Mesendoderm (in vitro differentiated cells): Measurements from ENCODE around the gene GATA2.

Source experiments
- DNase-seq: peaks from one replicate; pipeline ENCODE4 v3.0.0; 2013
- H2AK5ac ChIP-seq: 2 replicates; pipeline ENCODE4 v1.6.1; 2013; ENCODE audit warnings: low read length, inconsistent platforms
- H2BK120ac ChIP-seq: 2 replicates; pipeline ENCODE4 v1.6.1; 2013; ENCODE audit warnings: low read depth, mild to moderate bottlenecking, low read length, moderate library complexity, mixed read lengths
- H2BK15ac ChIP-seq: replicated peaks from 2 replicates; pipeline ENCODE4 v1.6.1; 2013; ENCODE audit warnings: low read depth, mild to moderate bottlenecking, moderate library complexity
- H2BK5ac ChIP-seq: 2 replicates; pipeline ENCODE4 v1.6.1; 2013; ENCODE audit warnings: low read length, inconsistent platforms
- H3K18ac ChIP-seq: 2 replicates; pipeline ENCODE4 v1.6.1; 2013; ENCODE audit warnings: mild to moderate bottlenecking, low read length, mixed read lengths
- H3K23ac ChIP-seq: one replicate; pipeline ENCODE4 v1.6.1; 2013; ENCODE audit warnings: low read length
- H3K27ac ChIP-seq: 2 replicates; pipeline ENCODE4 v1.5.1; 2013; ENCODE audit warnings: low read depth, mild to moderate bottlenecking, inconsistent platforms, low read length, moderate library complexity
- H3K27me3 ChIP-seq: 2 replicates; pipeline ENCODE4 v1.6.1; 2013; ENCODE audit warnings: low read length, control low read depth, mild to moderate bottlenecking, inconsistent platforms; ENCODE audit not compliant: insufficient read depth, poor library complexity
- H3K36me3 ChIP-seq: 2 replicates; pipeline ENCODE4 v1.6.1; 2013; ENCODE audit warnings: low read length, inconsistent platforms; ENCODE audit not compliant: control insufficient read depth, insufficient read depth
- H3K4ac ChIP-seq: one replicate; pipeline ENCODE4 v1.6.1; 2013; ENCODE audit warnings: low read depth, mild to moderate bottlenecking, low read length, moderate library complexity
- H3K4me1 ChIP-seq: 2 replicates; pipeline ENCODE4 v1.6.1; 2013; ENCODE audit warnings: low read depth, low read length, inconsistent platforms; ENCODE audit not compliant: control insufficient read depth
- H3K4me2 ChIP-seq: 2 replicates; pipeline ENCODE4 v1.6.1; 2013; ENCODE audit warnings: low read length
- H3K4me3 ChIP-seq: 2 replicates; pipeline ENCODE4 v1.5.1; 2013; ENCODE audit warnings: mild to moderate bottlenecking, low read length
- H3K56ac ChIP-seq: one replicate; pipeline ENCODE4 v1.6.1; 2013; ENCODE audit warnings: low read length
- H3K79me1 ChIP-seq: 2 replicates; pipeline ENCODE4 v1.6.1; 2013; ENCODE audit warnings: low read length, inconsistent platforms
- H3K79me2 ChIP-seq: 2 replicates; pipeline ENCODE4 v1.6.1; 2013; ENCODE audit warnings: mild to moderate bottlenecking, low read length; ENCODE audit not compliant: control insufficient read depth, insufficient read depth
- H3K9ac ChIP-seq: 2 replicates; pipeline ENCODE4 v1.6.1; 2013; ENCODE audit warnings: low read length, inconsistent platforms
- H4K5ac ChIP-seq: one replicate; pipeline ENCODE4 v1.6.1; 2013; ENCODE audit warnings: low read length
- H4K8ac ChIP-seq: one replicate; pipeline ENCODE4 v1.6.1; 2013; ENCODE audit warnings: low read depth, mild to moderate bottlenecking, control low read depth, low read length, moderate library complexity
- WGBS: extraction: QIAGEN DNeasy Blood & Tissue Kit; methylation state at CpG from one replicate; pipeline ENCODE4 v1.1.7; 2013; ENCODE audit warnings: low lambda C conversion rate, missing lambda C conversion rate; ENCODE audit not compliant: insufficient coverage; ENCODE audit errors: extremely low coverage; 5-methylcytosine and 5-hydroxymethylcytosine counted together

Gene GATA2

GRCh38 chr3:128482175-128482574 lies 10.8 kb downstream of the GATA2 start:
- WGBS: no CpG with 5 or more reads among the region's 11 CpGs
- DNase-seq: no peak
- Histone ChIP-seq H4K5ac (no peak overlapping the region), H3K36me3 (no peaks in the 10 kb centered on the region), H3K56ac (no peak overlapping the region), H4K8ac (no peak overlapping the region), H3K27me3 (peaks cover 44% of the 10 kb centered on the region), H3K4me1 (peaks cover 13% of the 10 kb centered on the region), H2AK5ac (peak overlapping the region; percentile 35), H3K27ac (no peak overlapping the region), H3K79me2 (no peaks in the 10 kb centered on the region), H2BK120ac (no peak overlapping the region), H2BK15ac (no peak overlapping the region), H3K79me1 (no peaks in the 10 kb centered on the region), H3K4ac (no peak overlapping the region), H3K4me2 (no peak overlapping the region), H3K9ac (no peak overlapping the region), H3K4me3 (no peak overlapping the region), H2BK5ac (no peak overlapping the region), H3K23ac (no peak overlapping the region), H3K18ac (no peak overlapping the region)

DNA sequence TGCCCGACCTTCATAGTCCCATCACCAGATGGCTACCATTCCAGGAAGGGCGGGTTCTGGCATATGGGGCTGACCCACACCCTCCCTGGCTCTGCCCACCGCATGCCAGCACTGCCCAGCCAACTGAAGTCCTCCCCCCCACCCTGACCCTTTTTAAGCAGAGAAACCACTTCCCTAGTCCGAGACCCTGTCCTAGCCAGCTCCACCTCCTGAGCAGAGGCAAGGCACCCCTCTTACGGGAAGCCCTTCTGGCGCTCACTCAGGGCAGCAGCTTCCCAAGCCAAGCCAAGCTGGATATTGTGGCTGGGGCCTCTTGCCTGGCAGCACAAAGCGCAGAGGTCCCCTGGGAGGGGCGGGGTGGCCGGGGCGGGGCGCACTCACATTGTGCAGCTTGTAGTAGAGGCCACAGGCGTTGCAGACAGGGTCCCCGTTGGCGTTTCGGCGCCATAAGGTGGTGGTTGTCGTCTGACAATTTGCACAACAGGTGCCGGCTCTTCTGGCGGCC lies 11.5 kb downstream of the GATA2 start:
- peaks cover 39% of the 10 kb centered on the region for H3K27me3 ChIP-seq
- H3K23ac ChIP-seq: no peak overlapping the region
- no peak overlapping the region for H3K18ac ChIP-seq
- H2BK120ac ChIP-seq: no peak overlapping the region
- H2BK5ac ChIP-seq: no peak overlapping the region
- no peaks in the 10 kb centered on the region for H3K79me1 ChIP-seq
- H3K4me2 ChIP-seq: no peak overlapping the region
- no peak overlapping the region for H3K9ac ChIP-seq
- H3K36me3 ChIP-seq: no peaks in the 10 kb centered on the region
- WGBS: no CpG with 5 or more reads among the region's 19 CpGs
- H3K27ac ChIP-seq: no peak overlapping the region
- H4K5ac ChIP-seq: no peak overlapping the region
- no peak overlapping the region for H3K4ac ChIP-seq
- no peak overlapping the region for H2BK15ac ChIP-seq
- H3K56ac ChIP-seq: no peak overlapping the region
- H2AK5ac ChIP-seq: no peak overlapping the region
- H3K79me2 ChIP-seq: no peaks in the 10 kb centered on the region
- DNase-seq: no peak
- H3K4me1 ChIP-seq: peaks cover 13% of the 10 kb centered on the region
- no peak overlapping the region for H3K4me3 ChIP-seq
- H4K8ac ChIP-seq: no peak overlapping the region

- Histone ChIP-seq H3K56ac (no peak overlapping the region), H2BK5ac (no peak overlapping the region), H3K27me3 (peaks cover 33% of the 10 kb centered on the region), H3K9ac (no peak overlapping the region), H3K36me3 (no peaks in the 10 kb centered on the region), H3K4me1 (peaks cover 13% of the 10 kb centered on the region), H3K27ac (no peak overlapping the region), H4K8ac (no peak overlapping the region), H2BK15ac (no peak overlapping the region), H3K79me2 (no peaks in the 10 kb centered on the region), H4K5ac (no peak overlapping the region), H3K79me1 (no peaks in the 10 kb centered on the region), H3K4ac (no peak overlapping the region), H2AK5ac (no peak overlapping the region), H3K23ac (no peak overlapping the region), H3K18ac (no peak overlapping the region), H2BK120ac (no peak overlapping the region), H3K4me2 (no peak overlapping the region), H3K4me3 (no peak overlapping the region)
- no CpG with 5 or more reads among the region's 27 CpGs for WGBS
- DNase-seq: no peak
Measured at GRCh38 chr3:128480717-128481437, 12.1 kb downstream of the GATA2 start.

- H2BK120ac ChIP-seq: no peak overlapping the region
- H3K23ac ChIP-seq: no peak overlapping the region
- H3K9ac ChIP-seq: no peak overlapping the region
- no peak overlapping the region for H3K4me2 ChIP-seq
- no peaks in the 10 kb centered on the region for H3K79me2 ChIP-seq
- H3K27me3 ChIP-seq: peaks cover 32% of the 10 kb centered on the region
- WGBS: no CpG with 5 or more reads among the region's 11 CpGs
- H3K36me3 ChIP-seq: no peaks in the 10 kb centered on the region
- no peak overlapping the region for H3K27ac ChIP-seq
- H4K8ac ChIP-seq: no peak overlapping the region
- H2AK5ac ChIP-seq: no peak overlapping the region
- H2BK15ac ChIP-seq: no peak overlapping the region
- H4K5ac ChIP-seq: no peak overlapping the region
- no peak overlapping the region for H2BK5ac ChIP-seq
- no peak overlapping the region for H3K4me3 ChIP-seq
- H3K4me1 ChIP-seq: peaks cover 13% of the 10 kb centered on the region
- H3K56ac ChIP-seq: no peak overlapping the region
- H3K79me1 ChIP-seq: no peaks in the 10 kb centered on the region
- H3K18ac ChIP-seq: no peak overlapping the region
- no peak for DNase-seq
- no peak overlapping the region for H3K4ac ChIP-seq
Measured at GRCh38 chr3:128480278-128480677, 12.7 kb downstream of the GATA2 start.

DNA sequence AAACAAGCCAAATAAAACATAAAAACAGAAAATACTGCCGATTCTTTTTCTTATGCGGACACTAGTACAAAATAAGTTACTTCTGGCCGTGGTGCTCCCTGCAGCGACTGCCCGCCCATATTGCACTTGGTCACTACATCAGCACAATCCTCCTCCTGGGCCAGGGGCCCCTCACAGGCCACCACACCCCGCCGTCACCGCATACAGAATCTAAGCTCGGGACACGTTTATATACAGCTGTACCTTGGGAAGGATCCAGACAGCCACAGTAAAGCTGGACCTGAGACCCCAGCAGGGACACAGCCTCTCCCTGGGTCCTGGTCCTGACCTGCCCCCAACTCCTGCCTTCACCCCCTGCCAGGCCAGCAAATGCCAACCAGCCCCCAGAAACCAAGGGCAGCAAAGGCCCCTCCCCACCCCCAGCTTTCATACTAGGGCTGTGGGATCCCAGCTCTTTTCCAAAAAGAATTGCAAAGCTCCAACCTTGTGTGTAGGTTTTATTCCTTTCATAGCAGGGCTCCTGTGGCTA lies 13.4 kb downstream of the GATA2 start:
- Histone ChIP-seq H4K5ac (no peak overlapping the region), H3K36me3 (no peaks in the 10 kb centered on the region), H3K79me2 (no peaks in the 10 kb centered on the region), H2AK5ac (no peak overlapping the region), H3K27ac (no peak overlapping the region), H3K4ac (no peak overlapping the region), H2BK15ac (no peak overlapping the region), H3K4me3 (no peak overlapping the region), H3K23ac (no peak overlapping the region), H3K4me2 (no peak overlapping the region), H3K27me3 (peaks cover 32% of the 10 kb centered on the region), H4K8ac (no peak overlapping the region), H3K4me1 (peaks cover 13% of the 10 kb centered on the region), H2BK5ac (no peak overlapping the region), H2BK120ac (no peak overlapping the region), H3K79me1 (no peaks in the 10 kb centered on the region), H3K9ac (no peak overlapping the region), H3K56ac (no peak overlapping the region), H3K18ac (no peak overlapping the region)
- DNase-seq: no peak
- WGBS: no CpG with 5 or more reads among the region's 10 CpGs
